ENCODE data around the gene MED12L.
"Not testable (repeated sequence)": the region's sequence is repeated elsewhere in the genome, so short reads cannot be mapped to it uniquely, and the experiment has no call there.

Gene MED12L

GRCh38 chr3:151168269-151169094 is 83.0 kb downstream of the MED12L start:
- no peaks in the 10 kb centered on the region for H3K4me1 ChIP-seq (ENCODE audit: control insufficient read depth, low read depth, low read length)
- no peak overlapping the region for H3K9ac ChIP-seq (ENCODE audit: low read length)
- WGBS (ENCODE audit: extremely low coverage, insufficient coverage, low lambda C conversion rate), result 100% methylated on average over 1 of the region's 7 CpGs
- no peaks in the 10 kb centered on the region for H3K27me3 ChIP-seq (ENCODE audit: insufficient read depth, low read length, poor library complexity)
- H4K8ac ChIP-seq (ENCODE audit: low read depth, low read length), result no peak overlapping the region
- no peak overlapping the region for H4K5ac ChIP-seq (ENCODE audit: low read length)
- no peak overlapping the region for H3K27ac ChIP-seq (ENCODE audit: low read depth, low read length)
- H3K79me2 ChIP-seq (ENCODE audit: control insufficient read depth, insufficient read depth, low read length), result no peaks in the 10 kb centered on the region
- H3K4me2 ChIP-seq (ENCODE audit: low read length), result no peak overlapping the region
- no peaks in the 10 kb centered on the region for H3K79me1 ChIP-seq (ENCODE audit: low read length)
- no peaks in the 10 kb centered on the region for H3K36me3 ChIP-seq (ENCODE audit: control insufficient read depth, insufficient read depth, low read length)
- H2BK5ac ChIP-seq (ENCODE audit: low read length), result no peak overlapping the region
- no peak overlapping the region for H2AK5ac ChIP-seq (ENCODE audit: low read length)
- H2BK120ac ChIP-seq (ENCODE audit: low read depth, low read length), result no peak overlapping the region
- no peak overlapping the region for H3K4ac ChIP-seq (ENCODE audit: low read depth, low read length)
- no peak overlapping the region for H3K4me3 ChIP-seq (ENCODE audit: low read length)
- no peak overlapping the region for H3K56ac ChIP-seq (ENCODE audit: low read length)
- H3K18ac ChIP-seq (ENCODE audit: low read length), result no peak overlapping the region
- H2BK15ac ChIP-seq (replicated peaks; ENCODE audit: low read depth), result no peak overlapping the region
- no peak overlapping the region for H3K23ac ChIP-seq (ENCODE audit: low read length)
- DNase-seq, result peak; percentile 74

GRCh38 chr3:151169262-151169947 is 83.9 kb downstream of the MED12L start:
- Histone ChIP-seq H3K27ac (ENCODE audit: low read depth, low read length) (no peak overlapping the region), H4K5ac (ENCODE audit: low read length) (no peak overlapping the region), H3K9ac (ENCODE audit: low read length) (no peak overlapping the region), H3K27me3 (ENCODE audit: insufficient read depth, low read length, poor library complexity) (no peaks in the 10 kb centered on the region), H3K79me2 (ENCODE audit: control insufficient read depth, insufficient read depth, low read length) (no peaks in the 10 kb centered on the region), H3K36me3 (ENCODE audit: control insufficient read depth, insufficient read depth, low read length) (no peaks in the 10 kb centered on the region), H3K4ac (ENCODE audit: low read depth, low read length) (no peak overlapping the region), H2BK5ac (ENCODE audit: low read length) (no peak overlapping the region), H4K8ac (ENCODE audit: low read depth, low read length) (no peak overlapping the region), H3K79me1 (ENCODE audit: low read length) (no peaks in the 10 kb centered on the region), H2BK120ac (ENCODE audit: low read depth, low read length) (no peak overlapping the region), H3K4me2 (ENCODE audit: low read length) (no peak overlapping the region), H3K56ac (ENCODE audit: low read length) (no peak overlapping the region), H2BK15ac (replicated peaks; ENCODE audit: low read depth) (no peak overlapping the region), H2AK5ac (ENCODE audit: low read length) (no peak overlapping the region), H3K4me3 (ENCODE audit: low read length) (no peak overlapping the region), H3K18ac (ENCODE audit: low read length) (no peak overlapping the region), H3K4me1 (ENCODE audit: control insufficient read depth, low read depth, low read length) (no peaks in the 10 kb centered on the region), H3K23ac (ENCODE audit: low read length) (no peak overlapping the region)
- WGBS (ENCODE audit: extremely low coverage, insufficient coverage, low lambda C conversion rate), result no CpG with 5 or more reads among the region's 9 CpGs
- no peak for DNase-seq

- H2BK120ac ChIP-seq (ENCODE audit: low read depth, low read length); H3K4me1 ChIP-seq (ENCODE audit: control insufficient read depth, low read depth, low read length); H2BK15ac ChIP-seq (replicated peaks; ENCODE audit: low read depth); H2AK5ac ChIP-seq (ENCODE audit: low read length); H3K36me3 ChIP-seq (ENCODE audit: control insufficient read depth, insufficient read depth, low read length); H3K4me2 ChIP-seq (ENCODE audit: low read length); H3K56ac ChIP-seq (ENCODE audit: low read length); H3K4me3 ChIP-seq (ENCODE audit: low read length); H4K5ac ChIP-seq (ENCODE audit: low read length); H3K27ac ChIP-seq (ENCODE audit: low read depth, low read length); H3K9ac ChIP-seq (ENCODE audit: low read length); DNase-seq; H3K79me1 ChIP-seq (ENCODE audit: low read length); H3K27me3 ChIP-seq (ENCODE audit: insufficient read depth, low read length, poor library complexity); H3K23ac ChIP-seq (ENCODE audit: low read length); H3K4ac ChIP-seq (ENCODE audit: low read depth, low read length); H3K79me2 ChIP-seq (ENCODE audit: control insufficient read depth, insufficient read depth, low read length); H4K8ac ChIP-seq (ENCODE audit: low read depth, low read length); H2BK5ac ChIP-seq (ENCODE audit: low read length); H3K18ac ChIP-seq (ENCODE audit: low read length): not testable (repeated sequence)
- no CpG with 5 or more reads among the region's 9 CpGs for WGBS (ENCODE audit: extremely low coverage, insufficient coverage, low lambda C conversion rate)
Measured at GRCh38 chr3:151169948-151170679, 84.7 kb downstream of the MED12L start.

GRCh38 chr3:151171145-151171757 is 85.8 kb downstream of the MED12L start:
- Histone ChIP-seq H3K79me2 (ENCODE audit: control insufficient read depth, insufficient read depth, low read length) (no peaks in the 10 kb centered on the region), H3K9ac (ENCODE audit: low read length) (no peak overlapping the region), H3K4me2 (ENCODE audit: low read length) (no peak overlapping the region), H2AK5ac (ENCODE audit: low read length) (no peak overlapping the region), H3K36me3 (ENCODE audit: control insufficient read depth, insufficient read depth, low read length) (no peaks in the 10 kb centered on the region), H4K8ac (ENCODE audit: low read depth, low read length) (no peak overlapping the region), H3K56ac (ENCODE audit: low read length) (no peak overlapping the region), H3K4ac (ENCODE audit: low read depth, low read length) (no peak overlapping the region), H4K5ac (ENCODE audit: low read length) (no peak overlapping the region), H2BK120ac (ENCODE audit: low read depth, low read length) (no peak overlapping the region), H3K4me3 (ENCODE audit: low read length) (no peak overlapping the region), H2BK15ac (replicated peaks; ENCODE audit: low read depth) (no peak overlapping the region), H3K18ac (ENCODE audit: low read length) (no peak overlapping the region), H3K27ac (ENCODE audit: low read depth, low read length) (no peak overlapping the region), H3K23ac (ENCODE audit: low read length) (no peak overlapping the region), H3K4me1 (ENCODE audit: control insufficient read depth, low read depth, low read length) (no peaks in the 10 kb centered on the region), H3K27me3 (ENCODE audit: insufficient read depth, low read length, poor library complexity) (no peaks in the 10 kb centered on the region), H3K79me1 (ENCODE audit: low read length) (no peaks in the 10 kb centered on the region), H2BK5ac (ENCODE audit: low read length) (no peak overlapping the region)
- no peak for DNase-seq
- WGBS (ENCODE audit: extremely low coverage, insufficient coverage, low lambda C conversion rate), result no CpG with 5 or more reads among the region's 5 CpGs

GRCh38 chr3:151174351-151174750 is 88.9 kb downstream of the MED12L start:
- Histone ChIP-seq H2BK5ac (ENCODE audit: low read length) (no peak overlapping the region), H3K4me3 (ENCODE audit: low read length) (no peak overlapping the region), H3K18ac (ENCODE audit: low read length) (no peak overlapping the region), H3K27me3 (ENCODE audit: insufficient read depth, low read length, poor library complexity) (no peaks in the 10 kb centered on the region), H3K4ac (ENCODE audit: low read depth, low read length) (no peak overlapping the region), H2BK15ac (replicated peaks; ENCODE audit: low read depth) (no peak overlapping the region), H2BK120ac (ENCODE audit: low read depth, low read length) (no peak overlapping the region), H3K79me1 (ENCODE audit: low read length) (no peaks in the 10 kb centered on the region), H3K4me2 (ENCODE audit: low read length) (no peak overlapping the region), H4K5ac (ENCODE audit: low read length) (no peak overlapping the region), H2AK5ac (ENCODE audit: low read length) (no peak overlapping the region), H3K4me1 (ENCODE audit: control insufficient read depth, low read depth, low read length) (no peaks in the 10 kb centered on the region), H3K9ac (ENCODE audit: low read length) (no peak overlapping the region), H3K79me2 (ENCODE audit: control insufficient read depth, insufficient read depth, low read length) (no peaks in the 10 kb centered on the region), H3K56ac (ENCODE audit: low read length) (no peak overlapping the region), H3K23ac (ENCODE audit: low read length) (no peak overlapping the region), H4K8ac (ENCODE audit: low read depth, low read length) (no peak overlapping the region), H3K27ac (ENCODE audit: low read depth, low read length) (no peak overlapping the region), H3K36me3 (ENCODE audit: control insufficient read depth, insufficient read depth, low read length) (no peaks in the 10 kb centered on the region)
- no peak for DNase-seq
- WGBS (ENCODE audit: extremely low coverage, insufficient coverage, low lambda C conversion rate), result no CpG with 5 or more reads among the region's 2 CpGs
